Effector memory CD8-positive, alpha-beta T cell (primary cell): ENCODE results near the gene TRERF1.
A peak's percentile ranks its signal among the peaks of the same experiment; 100 is the strongest.

Experiments used
- ATAC-seq: fragments of 150-1000 bp; cut with Tn5 transposase; replicated peaks from 2 replicates; pipeline ENCODE4 v1.10.0; 2021; ENCODE audit warnings: mild to moderate bottlenecking, moderate library complexity
- DNase-seq, 3 experiments: peaks; one replicate each; pipeline ENCODE4 v3.0.0; 2021
- H3K27ac Mint-ChIP-seq, 2 donors: one replicate each; pipeline ENCODE4 v1.8.0; 2022; ENCODE audit warnings: mild to moderate bottlenecking in 2 of 2, mixed read lengths in 2 of 2, moderate library complexity in 2 of 2
- H3K27me3 Mint-ChIP-seq, 2 donors: one replicate each; pipeline ENCODE4 v1.8.0; 2022; ENCODE audit warnings: mixed read lengths in 2 of 2
- H3K36me3 Mint-ChIP-seq: one replicate; pipeline ENCODE4 v1.8.0; 2022; ENCODE audit warnings: mild to moderate bottlenecking, moderate library complexity, mixed read lengths; ENCODE audit not compliant: insufficient read depth
- H3K4me1 Mint-ChIP-seq, 2 donors: one replicate each; pipeline ENCODE4 v1.8.0; 2022; ENCODE audit warnings: low read depth in 2 of 2, mixed read lengths in 2 of 2
- H3K4me3 Mint-ChIP-seq, 2 donors: one replicate each; pipeline ENCODE4 v1.8.0; 2022; ENCODE audit warnings: mild to moderate bottlenecking in 2 of 2, mixed read lengths in 2 of 2, moderate library complexity in 2 of 2
- H3K9me3 Mint-ChIP-seq, 2 donors: one replicate each; pipeline ENCODE4 v1.8.0; 2022; ENCODE audit warnings: mixed read lengths in 2 of 2

The TRERF1 gene

GRCh38 chr6:42297661-42298060, 154.1 kb downstream of the TRERF1 start:
- H3K36me3 Mint-ChIP-seq = peaks cover 31% of the 10 kb centered on the region
- H3K4me3 Mint-ChIP-seq = no peak overlapping the region
- H3K27ac Mint-ChIP-seq = peak overlapping the region; percentile 93 to 97
- no peaks in the 10 kb centered on the region for H3K27me3 Mint-ChIP-seq
- ATAC-seq = no peak
- peaks cover 44 to 63% of the 10 kb centered on the region in 2 donors for H3K4me1 Mint-ChIP-seq
- no peak for DNase-seq
- no peaks in the 10 kb centered on the region for H3K9me3 Mint-ChIP-seq

GRCh38 chr6:42296614-42297013, 155.1 kb downstream of the TRERF1 start:
- Mint-ChIP-seq H3K4me3 (peak overlapping the region; percentile 77 to 82), H3K9me3 (no peaks in the 10 kb centered on the region), H3K27me3 (no peaks in the 10 kb centered on the region), H3K36me3 (peaks cover 31% of the 10 kb centered on the region), H3K4me1 (peaks cover 49 to 69% of the 10 kb centered on the region in 2 donors), H3K27ac (peak overlapping the region; percentile 93 to 97)
- DNase-seq = no peak
- no peak for ATAC-seq

DNA sequence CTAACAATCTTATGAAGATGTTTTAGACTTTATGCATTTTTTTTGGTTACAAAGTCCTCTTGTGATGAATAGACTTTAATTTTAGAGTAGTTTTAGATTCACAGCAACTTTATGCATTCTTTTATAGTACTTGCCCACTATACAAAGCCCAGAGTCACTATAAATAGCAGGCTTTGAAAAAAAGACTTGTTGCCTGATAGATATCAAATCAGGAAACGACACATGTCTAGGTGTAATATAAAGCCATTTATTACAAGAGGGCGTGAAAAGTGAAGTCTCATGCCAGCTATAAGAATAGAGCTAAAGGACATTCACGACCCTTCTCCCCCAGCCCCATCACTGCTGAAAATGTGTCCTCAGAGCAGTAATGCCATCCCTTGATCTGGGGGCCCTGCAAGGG, 156.0 kb downstream of the TRERF1 start:
- Mint-ChIP-seq H3K4me3 (peak overlapping the region; percentile 77 to 82), H3K4me1 (peaks cover 49 to 65% of the 10 kb centered on the region in 2 donors), H3K36me3 (peaks cover 28% of the 10 kb centered on the region), H3K27me3 (no peaks in the 10 kb centered on the region), H3K27ac (peak overlapping the region; percentile 93 to 97), H3K9me3 (no peaks in the 10 kb centered on the region)
- ATAC-seq = peak; percentile 54
- DNase-seq = no peak

DNA sequence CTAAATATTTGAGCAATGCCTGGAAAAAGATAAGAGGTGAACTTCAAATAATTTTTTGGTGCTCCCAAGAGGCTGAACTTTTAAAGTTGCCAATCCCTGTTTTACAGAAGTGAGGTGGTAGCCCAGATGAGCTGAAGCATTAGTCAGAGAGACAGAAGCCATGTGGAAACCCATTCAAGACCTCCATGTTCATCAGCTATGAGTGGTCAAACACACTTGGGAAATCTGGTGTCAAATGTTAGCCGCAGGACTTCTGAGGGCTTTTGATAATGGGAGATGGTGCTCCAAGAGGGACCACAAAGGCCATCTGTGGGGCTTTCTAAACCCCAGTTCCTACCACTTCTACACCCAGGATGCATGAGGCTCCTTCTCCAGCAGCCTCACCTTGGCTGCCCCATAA, 156.5 kb downstream of the TRERF1 start:
- Mint-ChIP-seq H3K27me3 (no peaks in the 10 kb centered on the region), H3K4me1 (peaks cover 48 to 67% of the 10 kb centered on the region in 2 donors), H3K9me3 (no peaks in the 10 kb centered on the region), H3K27ac (peak overlapping the region; percentile 93 to 97), H3K36me3 (peaks cover 28% of the 10 kb centered on the region), H3K4me3 (peak overlapping the region; percentile 77 to 82)
- ATAC-seq = no peak
- DNase-seq = no peak

GRCh38 chr6:42294759-42295158, 157.0 kb downstream of the TRERF1 start:
- H3K36me3 Mint-ChIP-seq = peaks cover 28% of the 10 kb centered on the region
- H3K4me1 Mint-ChIP-seq = peaks cover 49 to 69% of the 10 kb centered on the region in 2 donors
- H3K9me3 Mint-ChIP-seq = no peaks in the 10 kb centered on the region
- peak overlapping the region; percentile 93 to 97 for H3K27ac Mint-ChIP-seq
- DNase-seq (no peak), ATAC-seq (peak; percentile 31)
- H3K4me3 Mint-ChIP-seq = peak overlapping the region; percentile 77 to 82
- no peaks in the 10 kb centered on the region for H3K27me3 Mint-ChIP-seq

- H3K27me3 Mint-ChIP-seq = no peaks in the 10 kb centered on the region
- peak overlapping the region; percentile 93 to 97 for H3K27ac Mint-ChIP-seq
- H3K36me3 Mint-ChIP-seq = peaks cover 18% of the 10 kb centered on the region
- DNase-seq (no peak), ATAC-seq (peak; percentile 62)
- peaks cover 54 to 76% of the 10 kb centered on the region in 2 donors for H3K4me1 Mint-ChIP-seq
- peak overlapping the region; percentile 77 to 82 for H3K4me3 Mint-ChIP-seq
- H3K9me3 Mint-ChIP-seq = no peaks in the 10 kb centered on the region
These were observed 158.2 kb downstream of the TRERF1 start for GRCh38 chr6:42293386-42293977.

GRCh38 chr6:42292004-42292740, 159.6 kb downstream of the TRERF1 start:
- Mint-ChIP-seq H3K4me3 (peak overlapping the region; percentile 37 to 64), H3K4me1 (peaks cover 59 to 75% of the 10 kb centered on the region in 2 donors), H3K36me3 (peaks cover 12% of the 10 kb centered on the region), H3K27me3 (no peaks in the 10 kb centered on the region), H3K9me3 (peaks cover 0 to 3% of the 10 kb centered on the region in 2 donors), H3K27ac (peak overlapping the region; percentile 97)
- ATAC-seq (peak; percentile 72), DNase-seq (peak; percentile 18 to 25 (median 21))

DNA sequence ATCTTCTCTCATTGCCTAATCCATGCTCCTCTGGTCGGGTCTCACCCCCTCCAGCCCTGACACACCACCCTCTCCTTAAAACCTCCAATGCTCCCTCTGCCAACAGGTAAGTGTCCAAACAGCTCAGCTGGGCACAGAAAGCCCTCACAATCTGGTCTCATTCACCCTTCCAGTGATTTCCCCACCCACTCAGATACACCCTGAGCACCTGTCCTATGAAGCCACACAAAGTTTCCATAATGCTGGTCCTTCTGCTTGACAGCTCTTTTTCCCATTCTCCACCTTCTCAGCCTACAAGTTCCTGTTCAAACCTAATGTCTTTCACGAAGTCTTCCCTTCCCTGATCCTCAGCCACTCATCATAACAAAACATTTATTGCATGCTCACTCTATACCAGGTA, 164.0 kb downstream of the TRERF1 start:
- DNase-seq (no peak), ATAC-seq (no peak)
- peaks cover 26 to 37% of the 10 kb centered on the region in 2 donors for H3K4me1 Mint-ChIP-seq
- H3K36me3 Mint-ChIP-seq = peaks cover 5% of the 10 kb centered on the region
- no peak overlapping the region for H3K4me3 Mint-ChIP-seq
- H3K27ac Mint-ChIP-seq = peak overlapping the region; percentile 25 to 69
- no peaks in the 10 kb centered on the region for H3K27me3 Mint-ChIP-seq
- peaks cover 0 to 3% of the 10 kb centered on the region in 2 donors for H3K9me3 Mint-ChIP-seq

GRCh38 chr6:42281570-42281969, 170.2 kb downstream of the TRERF1 start:
- Mint-ChIP-seq H3K4me1 (peaks cover 47 to 58% of the 10 kb centered on the region in 2 donors), H3K27ac (peak overlapping the region; percentile 92), H3K4me3 (peak overlapping the region; percentile 75 to 76), H3K9me3 (no peaks in the 10 kb centered on the region), H3K36me3 (peaks cover 9% of the 10 kb centered on the region), H3K27me3 (no peaks in the 10 kb centered on the region)
- ATAC-seq = peak; percentile 79
- peak; percentile 70 to 76 (median 75) for DNase-seq

DNA sequence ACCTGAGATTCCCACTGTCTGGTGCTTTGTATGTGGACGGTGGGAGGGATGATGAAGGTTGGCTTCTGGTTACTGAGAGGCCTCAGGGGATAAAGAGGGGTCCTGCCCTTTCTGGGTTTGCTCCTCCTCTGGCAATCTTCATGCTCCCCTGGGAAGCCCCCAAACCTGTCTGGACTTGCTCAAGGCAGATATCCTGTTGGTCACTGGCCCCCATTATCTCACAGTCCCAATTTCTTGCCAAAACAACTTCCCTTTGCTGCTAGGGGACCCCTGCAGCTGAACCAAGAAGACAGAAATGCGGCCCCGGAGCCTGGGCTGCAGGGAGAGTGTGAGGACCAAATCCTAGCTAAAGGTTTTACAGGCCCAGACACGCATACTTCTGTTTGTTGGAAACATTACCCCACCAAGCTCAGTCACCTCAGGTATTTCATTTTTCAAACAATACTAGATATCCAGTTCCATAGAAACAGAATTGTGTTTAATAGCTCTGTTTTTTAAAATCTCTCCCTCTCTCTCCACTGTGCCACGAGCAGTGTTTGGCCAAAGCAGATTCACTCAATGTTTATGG, 170.7 kb downstream of the TRERF1 start:
- Mint-ChIP-seq H3K4me1 (peaks cover 49 to 60% of the 10 kb centered on the region in 2 donors), H3K4me3 (peak overlapping the region; percentile 75 to 76), H3K36me3 (peaks cover 11% of the 10 kb centered on the region), H3K27ac (peak overlapping the region; percentile 92), H3K27me3 (no peaks in the 10 kb centered on the region), H3K9me3 (no peaks in the 10 kb centered on the region)
- no peak for ATAC-seq
- no peak for DNase-seq

DNA sequence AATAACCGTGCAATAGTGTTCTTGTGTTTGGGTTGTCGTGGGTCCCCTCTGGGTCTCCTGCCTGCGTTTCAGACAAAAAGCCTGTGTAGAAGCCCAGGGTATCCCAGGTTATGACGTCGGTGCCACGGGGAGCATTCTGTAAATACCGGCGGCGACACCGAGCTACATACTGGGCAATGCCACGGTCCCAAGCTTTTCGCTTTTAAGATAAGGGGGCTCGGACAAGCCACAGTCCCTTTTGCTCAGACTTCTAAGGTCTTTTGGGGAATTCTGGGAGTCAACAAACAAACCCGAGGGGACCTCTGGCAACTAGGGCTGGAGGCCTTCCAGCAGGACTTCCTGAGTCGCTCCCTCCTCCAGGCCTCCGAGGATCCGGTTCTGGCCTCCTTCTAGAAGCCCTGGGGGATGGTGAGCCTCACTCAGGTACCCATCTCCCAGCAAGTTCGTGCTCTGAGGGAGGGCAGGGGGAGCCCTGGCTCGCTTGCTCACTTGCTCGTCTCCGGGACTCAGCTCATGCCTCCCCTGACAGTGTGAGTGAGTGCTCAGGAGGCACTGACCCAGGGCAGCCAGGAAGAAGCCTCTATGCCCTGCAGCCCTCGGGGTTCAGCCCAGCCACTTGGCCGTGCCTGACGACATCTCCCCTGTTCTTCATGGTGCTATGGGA, 171.6 kb downstream of the TRERF1 start:
- H3K27me3 Mint-ChIP-seq = no peaks in the 10 kb centered on the region
- H3K4me3 Mint-ChIP-seq = peak overlapping the region; percentile 75 to 76
- H3K4me1 Mint-ChIP-seq = peaks cover 50 to 60% of the 10 kb centered on the region in 2 donors
- ATAC-seq (no peak), DNase-seq (no peak)
- H3K27ac Mint-ChIP-seq = peak overlapping the region; percentile 92
- H3K36me3 Mint-ChIP-seq = peaks cover 15% of the 10 kb centered on the region
- no peaks in the 10 kb centered on the region for H3K9me3 Mint-ChIP-seq

- peak; percentile 70 for ATAC-seq
- Mint-ChIP-seq H3K9me3 (no peaks in the 10 kb centered on the region), H3K4me1 (peaks cover 48 to 56% of the 10 kb centered on the region in 2 donors), H3K36me3 (peaks cover 15% of the 10 kb centered on the region), H3K4me3 (peak overlapping the region; percentile 75 to 76), H3K27ac (peak overlapping the region; percentile 92), H3K27me3 (no peaks in the 10 kb centered on the region)
- peak; percentile 33 to 51 (median 34) for DNase-seq
These were observed 172.5 kb downstream of the TRERF1 start for GRCh38 chr6:42279144-42279781.
